ENCODE results near the gene SIPA1L3.

The SIPA1L3 gene

DNA sequence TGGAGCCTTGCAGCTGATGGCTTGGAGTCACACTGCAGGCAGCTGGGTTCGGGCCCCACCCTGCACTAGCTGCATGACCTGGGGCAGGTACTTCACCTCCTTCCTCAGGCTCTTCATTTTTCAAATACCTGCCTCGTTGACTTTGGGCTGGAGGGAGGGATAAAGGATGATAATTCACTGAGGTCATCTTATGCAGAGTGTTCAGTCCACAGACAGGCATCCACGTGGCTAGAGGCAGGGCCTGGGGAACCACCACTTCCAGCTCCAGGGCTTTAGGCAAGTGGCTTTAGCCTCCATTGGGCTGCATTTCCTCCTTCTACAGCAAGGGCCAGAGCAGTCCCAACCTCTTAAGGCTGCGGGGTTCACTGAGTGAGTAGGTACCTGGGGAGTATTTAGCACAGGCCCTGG is 84.8 kb downstream of the SIPA1L3 start:
- TF ChIP-seq, protein P1, sequence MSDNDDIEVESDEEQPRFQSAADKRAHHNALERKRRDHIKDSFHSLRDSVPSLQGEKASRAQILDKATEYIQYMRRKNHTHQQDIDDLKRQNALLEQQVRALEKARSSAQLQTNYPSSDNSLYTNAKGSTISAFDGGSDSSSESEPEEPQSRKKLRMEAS (IDR thresholded peaks at IDR 0.05; ENCODE audit: low read depth, low read length): no peak
- no peak for TF ChIP-seq MYC (IDR thresholded peaks at IDR 0.05; ENCODE audit: low read depth, low read length)
- no peak for TF ChIP-seq POLR2A (IDR thresholded peaks at IDR 0.05; ENCODE audit: extremely low read depth, insufficient read length)
- TF ChIP-seq, protein P2, sequence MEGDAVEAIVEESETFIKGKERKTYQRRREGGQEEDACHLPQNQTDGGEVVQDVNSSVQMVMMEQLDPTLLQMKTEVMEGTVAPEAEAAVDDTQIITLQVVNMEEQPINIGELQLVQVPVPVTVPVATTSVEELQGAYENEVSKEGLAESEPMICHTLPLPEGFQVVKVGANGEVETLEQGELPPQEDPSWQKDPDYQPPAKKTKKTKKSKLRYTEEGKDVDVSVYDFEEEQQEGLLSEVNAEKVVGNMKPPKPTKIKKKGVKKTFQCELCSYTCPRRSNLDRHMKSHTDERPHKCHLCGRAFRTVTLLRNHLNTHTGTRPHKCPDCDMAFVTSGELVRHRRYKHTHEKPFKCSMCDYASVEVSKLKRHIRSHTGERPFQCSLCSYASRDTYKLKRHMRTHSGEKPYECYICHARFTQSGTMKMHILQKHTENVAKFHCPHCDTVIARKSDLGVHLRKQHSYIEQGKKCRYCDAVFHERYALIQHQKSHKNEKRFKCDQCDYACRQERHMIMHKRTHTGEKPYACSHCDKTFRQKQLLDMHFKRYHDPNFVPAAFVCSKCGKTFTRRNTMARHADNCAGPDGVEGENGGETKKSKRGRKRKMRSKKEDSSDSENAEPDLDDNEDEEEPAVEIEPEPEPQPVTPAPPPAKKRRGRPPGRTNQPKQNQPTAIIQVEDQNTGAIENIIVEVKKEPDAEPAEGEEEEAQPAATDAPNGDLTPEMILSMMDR (IDR thresholded peaks at IDR 0.05; ENCODE audit: low read depth, low read length): no peak
- peak; percentile 36 for DNase-seq (ENCODE audit: low read depth)
- no peak overlapping the region for H3K4me3 ChIP-seq (ENCODE audit: low read depth, low read length)

DNA sequence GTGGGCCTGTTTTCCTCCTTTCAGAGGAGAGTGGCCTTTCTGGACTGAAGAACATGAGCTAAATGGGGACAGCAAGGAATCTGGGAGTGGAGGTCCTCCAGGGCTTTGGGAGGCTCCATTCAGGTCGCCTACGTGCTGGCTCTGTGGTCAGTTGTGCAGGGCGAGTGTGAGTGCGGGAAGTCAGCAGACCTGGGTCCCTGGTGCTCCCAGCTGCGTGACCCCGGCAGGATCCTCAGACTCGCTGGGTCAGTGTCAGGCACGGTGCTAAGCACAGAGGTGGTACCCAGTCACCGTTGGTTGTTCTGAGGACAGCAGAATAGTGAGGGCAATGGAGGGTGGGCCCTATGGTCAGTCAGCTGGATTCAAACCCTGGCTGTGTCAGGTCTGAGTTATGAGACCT is 85.8 kb downstream of the SIPA1L3 start:
- TF ChIP-seq MYC (IDR thresholded peaks at IDR 0.05; ENCODE audit: low read depth, low read length): no peak
- TF ChIP-seq POLR2A (IDR thresholded peaks at IDR 0.05; ENCODE audit: extremely low read depth, insufficient read length): no peak
- TF ChIP-seq, protein P2 (IDR thresholded peaks at IDR 0.05; ENCODE audit: low read depth, low read length): no peak
- TF ChIP-seq, protein P1 (IDR thresholded peaks at IDR 0.05; ENCODE audit: low read depth, low read length): no peak
- no peak overlapping the region for H3K4me3 ChIP-seq (ENCODE audit: low read depth, low read length)
- no peak for DNase-seq (ENCODE audit: low read depth)

DNA sequence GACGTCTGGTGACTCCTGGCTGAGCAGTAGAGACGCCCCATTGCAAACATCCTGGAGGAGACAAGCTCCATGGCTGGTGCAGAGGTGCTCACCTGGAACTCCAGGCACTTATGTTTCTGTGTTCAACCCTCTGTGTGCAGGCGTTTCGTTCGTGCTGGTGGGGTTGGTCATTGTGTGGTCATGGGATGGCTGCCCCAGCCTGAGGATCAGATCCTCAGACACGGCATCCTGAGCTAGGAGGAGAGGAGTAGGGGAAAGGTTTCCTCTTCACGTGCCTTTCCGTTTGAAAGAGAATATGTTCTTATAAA is 87.8 kb downstream of the SIPA1L3 start:
- TF ChIP-seq POLR2A (IDR thresholded peaks at IDR 0.05; ENCODE audit: extremely low read depth, insufficient read length) (no peak), MYC (IDR thresholded peaks at IDR 0.05; ENCODE audit: low read depth, low read length) (no peak)
- TF ChIP-seq, protein P2 (IDR thresholded peaks at IDR 0.05; ENCODE audit: low read depth, low read length): no peak
- TF ChIP-seq, protein P1 (IDR thresholded peaks at IDR 0.05; ENCODE audit: low read depth, low read length): no peak
- no peak overlapping the region for H3K4me3 ChIP-seq (ENCODE audit: low read depth, low read length)
- DNase-seq (ENCODE audit: low read depth): no peak

DNA sequence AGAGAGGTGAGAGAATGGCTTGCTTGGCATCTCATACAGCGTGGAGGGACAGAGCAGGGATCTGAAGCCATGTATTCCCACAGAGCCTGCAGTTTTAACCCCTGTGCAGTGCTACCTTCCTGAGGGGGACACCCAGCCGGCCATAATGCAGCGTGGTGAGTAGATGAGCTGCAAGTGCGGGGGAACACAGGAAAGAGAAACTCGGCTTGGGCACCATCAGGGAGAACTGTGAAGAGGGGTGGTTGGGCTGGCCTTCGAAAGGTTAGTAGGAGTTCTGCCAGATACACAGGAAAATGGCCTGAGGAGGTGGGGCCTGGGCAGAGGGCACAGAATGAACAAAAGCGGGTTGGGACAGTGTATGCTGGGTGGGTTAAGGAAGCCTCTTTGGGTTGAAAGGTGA is 88.3 kb downstream of the SIPA1L3 start:
- no peak for TF ChIP-seq MYC (IDR thresholded peaks at IDR 0.05; ENCODE audit: low read depth, low read length)
- TF ChIP-seq POLR2A (IDR thresholded peaks at IDR 0.05; ENCODE audit: extremely low read depth, insufficient read length): no peak
- TF ChIP-seq, protein P1 (IDR thresholded peaks at IDR 0.05; ENCODE audit: low read depth, low read length): no peak
- TF ChIP-seq, protein P2 (IDR thresholded peaks at IDR 0.05; ENCODE audit: low read depth, low read length): no peak
- no peak for DNase-seq (ENCODE audit: low read depth)

DNA sequence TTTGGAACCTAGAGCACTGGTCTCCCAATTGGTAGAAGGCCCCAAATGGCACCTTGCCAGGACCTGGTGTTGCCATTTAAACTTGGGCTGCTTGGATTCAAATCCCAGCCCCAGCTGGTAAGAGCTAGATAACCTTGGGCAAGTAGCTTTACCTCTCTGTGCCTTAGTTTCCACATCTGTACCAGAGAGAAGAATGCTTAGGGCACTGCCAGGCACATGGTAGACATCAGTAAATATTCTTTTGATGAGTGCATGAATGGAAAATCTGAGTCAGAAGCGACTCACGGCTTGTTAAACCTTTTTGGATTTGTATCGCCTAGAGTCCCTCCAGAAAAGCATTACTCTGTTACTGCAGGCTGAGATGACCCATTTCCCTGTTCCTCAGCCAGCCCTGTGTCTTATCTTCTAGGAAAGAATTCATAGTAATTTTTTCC is 90.9 kb downstream of the SIPA1L3 start:
- H3K4me3 ChIP-seq (ENCODE audit: low read depth, low read length): no peak overlapping the region
- DNase-seq (ENCODE audit: low read depth): peak; percentile 46
- TF ChIP-seq, protein P1 (IDR thresholded peaks at IDR 0.05; ENCODE audit: low read depth, low read length): no peak
- TF ChIP-seq MYC (IDR thresholded peaks at IDR 0.05; ENCODE audit: low read depth, low read length) (no peak), POLR2A (IDR thresholded peaks at IDR 0.05; ENCODE audit: extremely low read depth, insufficient read length) (no peak)

More for the DNA sequence above, 88.3 kb downstream of the SIPA1L3 start:
- H3K4me3 ChIP-seq (ENCODE audit: low read depth, low read length): no peak overlapping the region

DNA sequence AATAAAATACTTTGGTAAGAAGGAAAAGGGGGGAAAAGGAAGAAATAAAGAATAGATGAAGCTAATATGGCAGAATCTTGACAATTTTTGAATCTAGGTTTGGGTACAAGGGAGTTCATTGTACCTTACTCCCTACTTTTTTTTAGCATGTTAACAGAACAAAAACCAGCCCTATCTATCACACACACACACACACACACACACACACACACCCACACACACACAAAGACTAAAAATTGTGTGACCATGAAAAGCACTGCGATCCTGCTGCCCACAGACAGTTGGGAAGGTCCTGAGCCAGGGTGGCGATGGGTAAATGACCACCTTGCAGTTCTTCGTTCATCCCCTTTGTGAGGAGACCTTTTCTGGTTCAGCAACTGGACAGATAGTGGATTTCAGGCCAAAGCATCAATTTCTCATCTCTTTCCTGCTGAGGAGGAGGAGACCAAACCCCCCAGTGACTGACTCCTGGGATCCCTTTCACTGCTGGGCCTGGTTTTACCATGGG is 91.8 kb downstream of the SIPA1L3 start:
- no peak overlapping the region for H3K4me3 ChIP-seq (ENCODE audit: low read depth, low read length)
- TF ChIP-seq, protein P2 (IDR thresholded peaks at IDR 0.05; ENCODE audit: low read depth, low read length): no peak
- TF ChIP-seq MYC (IDR thresholded peaks at IDR 0.05; ENCODE audit: low read depth, low read length) (no peak), POLR2A (IDR thresholded peaks at IDR 0.05; ENCODE audit: extremely low read depth, insufficient read length) (no peak)
- TF ChIP-seq, protein P1 (IDR thresholded peaks at IDR 0.05; ENCODE audit: low read depth, low read length): no peak
- no peak for DNase-seq (ENCODE audit: low read depth)

All from NB4 (cell line).